ENCODE measurements around the gene OSBPL6. TPM values are rescaled to one million over a fixed set of nuclear protein-coding genes. Genes with fewer than 3 reads are reported as not detected.

OSBPL6 gene
- total RNA-seq, 1 experiment from 2014 or later, result 43.1 TPM

DNA sequence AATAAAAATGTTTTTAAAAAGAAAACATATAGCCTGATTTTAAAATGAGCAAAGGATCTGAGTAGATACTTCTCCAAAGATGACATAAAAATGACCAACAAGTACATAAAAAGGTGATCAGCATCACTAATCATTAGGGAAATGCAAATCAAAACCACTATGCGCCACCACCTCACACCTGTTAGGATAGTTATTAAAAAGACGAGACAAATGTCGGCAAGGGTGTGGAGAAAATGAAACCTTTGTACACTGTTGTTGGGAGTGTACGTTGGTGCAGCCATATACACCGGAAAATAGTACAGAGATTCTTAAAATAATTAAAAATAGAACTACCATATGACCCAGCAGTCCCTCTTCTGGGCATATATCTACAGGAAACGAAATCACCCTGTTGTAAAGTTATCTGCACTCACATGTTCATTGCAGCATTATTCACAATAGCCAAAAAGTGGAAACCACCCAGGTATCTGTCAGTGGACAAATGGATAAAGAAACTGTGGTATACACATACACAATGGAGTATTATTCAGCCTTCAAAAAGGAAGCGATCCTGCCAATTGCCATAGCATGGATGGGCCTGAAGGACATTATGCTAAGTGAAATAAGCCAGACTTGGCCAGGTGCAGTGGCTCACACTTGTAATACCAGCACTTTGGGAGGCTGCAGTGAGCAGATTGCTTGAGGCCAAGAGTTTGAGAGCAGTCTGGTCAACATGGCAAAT, 165.0 kb downstream of the OSBPL6 start:
- Mint-ChIP-seq H3K27me3 (ENCODE audit: insufficient read depth, unreplicated experiment) (no peaks in the 10 kb centered on the region), H3K27ac (ENCODE audit: low read depth, unreplicated experiment) (no peak overlapping the region), H3K36me3 (ENCODE audit: insufficient read depth, unreplicated experiment) (peaks cover 15% of the 10 kb centered on the region), H3K4me1 (ENCODE audit: insufficient read depth, unreplicated experiment) (peaks cover 15% of the 10 kb centered on the region), H3K4me3 (ENCODE audit: unreplicated experiment) (no peak overlapping the region), H3K9me3 (ENCODE audit: unreplicated experiment) (peaks cover 21% of the 10 kb centered on the region)
- no peak for DNase-seq (ENCODE audit: unreplicated experiment)
- ChIA-PET CTCF (interaction anchor here (0.7 kb wide), 1 partner anchor 184 kb away, joined by 3 read pairs; no protein-coding TSS in a partner anchor), POLR2A (interaction anchor here (0.6 to 0.8 kb wide), 2 partner anchors 22 to 1147 kb away, joined by 3 read pairs; no protein-coding TSS in a partner anchor)
- TF ChIP-seq, protein P1, sequence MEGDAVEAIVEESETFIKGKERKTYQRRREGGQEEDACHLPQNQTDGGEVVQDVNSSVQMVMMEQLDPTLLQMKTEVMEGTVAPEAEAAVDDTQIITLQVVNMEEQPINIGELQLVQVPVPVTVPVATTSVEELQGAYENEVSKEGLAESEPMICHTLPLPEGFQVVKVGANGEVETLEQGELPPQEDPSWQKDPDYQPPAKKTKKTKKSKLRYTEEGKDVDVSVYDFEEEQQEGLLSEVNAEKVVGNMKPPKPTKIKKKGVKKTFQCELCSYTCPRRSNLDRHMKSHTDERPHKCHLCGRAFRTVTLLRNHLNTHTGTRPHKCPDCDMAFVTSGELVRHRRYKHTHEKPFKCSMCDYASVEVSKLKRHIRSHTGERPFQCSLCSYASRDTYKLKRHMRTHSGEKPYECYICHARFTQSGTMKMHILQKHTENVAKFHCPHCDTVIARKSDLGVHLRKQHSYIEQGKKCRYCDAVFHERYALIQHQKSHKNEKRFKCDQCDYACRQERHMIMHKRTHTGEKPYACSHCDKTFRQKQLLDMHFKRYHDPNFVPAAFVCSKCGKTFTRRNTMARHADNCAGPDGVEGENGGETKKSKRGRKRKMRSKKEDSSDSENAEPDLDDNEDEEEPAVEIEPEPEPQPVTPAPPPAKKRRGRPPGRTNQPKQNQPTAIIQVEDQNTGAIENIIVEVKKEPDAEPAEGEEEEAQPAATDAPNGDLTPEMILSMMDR (IDR thresholded peaks at IDR 0.05; ENCODE audit: unreplicated experiment), result no peak
- intact Hi-C loops (cut with micrococcal nuclease), result no loop called here
- BruUV-seq (replicated peaks), result no TSS peak

DNA sequence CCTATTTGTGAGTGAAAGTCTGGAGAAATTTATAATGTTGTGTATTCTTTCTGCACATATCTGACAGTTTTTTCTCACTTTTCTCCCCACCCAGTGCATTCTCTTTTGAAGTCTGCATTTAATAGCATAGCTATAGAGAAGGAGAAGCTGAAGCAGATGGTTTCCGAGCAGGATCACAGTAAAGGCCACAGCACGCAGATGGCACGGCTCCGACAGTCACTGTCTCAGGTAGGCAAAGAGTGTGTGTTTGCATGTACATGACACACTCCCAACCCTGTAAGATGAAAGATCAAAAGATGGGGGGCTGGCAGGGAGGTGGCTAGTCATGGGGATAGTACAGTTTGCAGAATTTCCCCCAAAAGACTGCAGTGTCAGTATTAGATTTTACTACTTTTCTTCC, 167.3 kb downstream of the OSBPL6 start:
- Mint-ChIP-seq H3K4me3 (ENCODE audit: unreplicated experiment) (no peak overlapping the region), H3K27me3 (ENCODE audit: insufficient read depth, unreplicated experiment) (no peaks in the 10 kb centered on the region), H3K27ac (ENCODE audit: low read depth, unreplicated experiment) (peak overlapping the region; percentile 52), H3K9me3 (ENCODE audit: unreplicated experiment) (peaks cover 2% of the 10 kb centered on the region), H3K4me1 (ENCODE audit: insufficient read depth, unreplicated experiment) (peaks cover 18% of the 10 kb centered on the region), H3K36me3 (ENCODE audit: insufficient read depth, unreplicated experiment) (peaks cover 16% of the 10 kb centered on the region)
- ChIA-PET POLR2A (interaction anchor here (2.4 to 3.3 kb wide), 2 partner anchors 62 to 167 kb away, joined by 9 to 12 read pairs; partner anchors contain the start of gene OSBPL6), CTCF (no interaction called here)
- BruUV-seq (replicated peaks), result no TSS peak
- DNase-seq (ENCODE audit: unreplicated experiment), result no peak
- TF ChIP-seq, protein P1 (IDR thresholded peaks at IDR 0.05; ENCODE audit: unreplicated experiment), result no peak
- intact Hi-C loops (cut with micrococcal nuclease), result no loop called here

DNA sequence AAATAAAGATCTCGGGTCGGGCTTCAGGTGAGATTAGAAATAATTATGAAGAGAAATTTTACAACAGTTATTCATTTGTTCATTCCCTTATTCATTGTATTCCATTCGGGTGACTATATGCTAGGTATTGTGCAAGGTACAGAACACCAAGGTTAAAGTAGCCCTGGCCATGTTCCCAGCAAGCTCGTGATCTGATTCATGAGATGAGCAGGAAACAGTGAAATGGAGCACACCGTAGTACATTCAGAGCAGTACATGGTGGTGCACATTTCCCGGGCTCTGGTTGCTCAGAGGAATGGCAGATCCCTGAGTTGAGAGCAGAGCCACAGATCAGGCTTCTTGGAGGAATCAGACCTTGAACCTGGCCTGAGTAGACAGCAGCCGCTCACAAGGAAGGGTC, 168.9 kb downstream of the OSBPL6 start:
- DNase-seq (ENCODE audit: unreplicated experiment), result peak; percentile 92
- TF ChIP-seq, protein P1 (IDR thresholded peaks at IDR 0.05; ENCODE audit: unreplicated experiment), result no peak

DNA sequence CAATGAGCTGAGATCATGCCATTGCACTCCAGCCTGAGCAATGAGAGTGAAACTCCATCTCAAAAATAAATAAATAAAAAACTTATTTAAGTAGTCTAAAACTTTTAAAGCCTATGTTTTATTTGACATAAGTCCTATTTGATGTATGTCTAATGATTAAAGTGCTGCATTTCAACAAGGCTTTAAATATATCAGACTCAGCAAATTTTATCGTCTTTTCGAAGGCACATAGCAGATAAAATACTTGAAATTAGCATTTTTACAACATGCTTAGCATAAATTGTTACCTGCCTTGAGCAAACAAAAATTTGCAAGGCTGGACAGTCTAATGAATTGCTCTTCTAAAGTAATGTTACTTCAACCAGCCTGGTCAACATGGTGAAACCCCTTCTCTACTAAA, 170.8 kb downstream of the OSBPL6 start:
- peaks cover 18% of the 10 kb centered on the region for H3K4me1 Mint-ChIP-seq (ENCODE audit: insufficient read depth, unreplicated experiment)
- H3K36me3 Mint-ChIP-seq (ENCODE audit: insufficient read depth, unreplicated experiment), result peaks cover 16% of the 10 kb centered on the region
- H3K27ac Mint-ChIP-seq (ENCODE audit: low read depth, unreplicated experiment), result no peak overlapping the region
- no TSS peak for BruUV-seq (replicated peaks)
- ChIA-PET POLR2A (interaction anchor here (1.5 to 3.3 kb wide), 3 partner anchors 8 to 170 kb away, joined by 6 to 14 read pairs (median 12); partner anchors contain the start of gene OSBPL6), CTCF (interaction anchor here (0.6 to 1.8 kb wide), 4 partner anchors 33 to 59 kb away, joined by 3 to 4 read pairs (median 3); no protein-coding TSS in a partner anchor)
- TF ChIP-seq, protein P1 (IDR thresholded peaks at IDR 0.05; ENCODE audit: unreplicated experiment), result no peak
- DNase-seq (ENCODE audit: unreplicated experiment), result no peak
- no peaks in the 10 kb centered on the region for H3K27me3 Mint-ChIP-seq (ENCODE audit: insufficient read depth, unreplicated experiment)
- H3K4me3 Mint-ChIP-seq (ENCODE audit: unreplicated experiment), result no peak overlapping the region
- intact Hi-C loops (cut with micrococcal nuclease), result no loop called here
- no peaks in the 10 kb centered on the region for H3K9me3 Mint-ChIP-seq (ENCODE audit: unreplicated experiment)

More for the DNA sequence above, 168.9 kb downstream of the OSBPL6 start:
- H3K27ac Mint-ChIP-seq (ENCODE audit: low read depth, unreplicated experiment), result peak overlapping the region; percentile 52
- CTCF ChIA-PET, result interaction anchor here (1.5 to 1.8 kb wide), 2 partner anchors 52 to 57 kb away, joined by 4 read pairs; no protein-coding TSS in a partner anchor
- peaks cover 18% of the 10 kb centered on the region for H3K4me1 Mint-ChIP-seq (ENCODE audit: insufficient read depth, unreplicated experiment)
- intact Hi-C loops (cut with micrococcal nuclease), result no loop called here
- no peaks in the 10 kb centered on the region for H3K27me3 Mint-ChIP-seq (ENCODE audit: insufficient read depth, unreplicated experiment)
- no peaks in the 10 kb centered on the region for H3K9me3 Mint-ChIP-seq (ENCODE audit: unreplicated experiment)
- peak overlapping the region; percentile 46 for H3K4me3 Mint-ChIP-seq (ENCODE audit: unreplicated experiment)
- H3K36me3 Mint-ChIP-seq (ENCODE audit: insufficient read depth, unreplicated experiment), result peaks cover 16% of the 10 kb centered on the region
- POLR2A ChIA-PET, result interaction anchor here (0.7 to 3.3 kb wide), 14 partner anchors 9 to 253 kb away, joined by 3 to 14 read pairs (median 4); partner anchors contain the start of genes OSBPL6, PJVK and PRKRA
- BruUV-seq (replicated peaks), result no TSS peak

All from MCF 10A (cell line).